Stimulated activated CD4-positive, alpha-beta T cell treated with anti-CD3 and anti-CD28 coated beads, Interleukin-15, amount 100 ng/mL, for 1 hour (primary cell): ENCODE measurements around the gene TRAF7.
"Not testable (repeated sequence)": the region's sequence is repeated elsewhere in the genome, so short reads cannot be mapped to it uniquely, and the experiment has no call there.

Source experiments
- DNase-seq, 2 donors: peaks; one replicate each; pipeline ENCODE4 v3.0.0-alpha.2; 2020; ENCODE audit warnings: low read depth in 1 of 2, low spot score in 1 of 2

TRAF7 gene

DNA sequence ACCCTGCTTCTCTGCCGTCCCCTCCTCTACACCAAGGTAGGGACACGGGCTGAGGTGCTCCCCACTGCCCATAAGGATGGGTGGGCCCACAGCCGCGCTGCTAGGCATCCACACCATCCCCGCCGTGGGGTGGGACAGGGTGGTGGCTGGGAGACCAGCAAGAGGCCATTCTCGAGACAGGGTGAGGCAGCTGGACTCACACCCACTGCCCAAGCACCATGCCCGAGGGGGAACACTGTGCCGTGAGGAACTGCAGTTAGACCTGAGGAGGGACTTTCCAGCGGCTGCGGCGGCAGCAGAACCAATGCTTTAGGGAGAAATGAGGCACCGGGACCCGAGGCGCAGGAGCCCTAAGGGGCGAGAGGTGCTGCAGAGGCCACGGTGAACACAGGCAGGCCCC lies 33.2 kb upstream of the TRAF7 start:
- DNase-seq, result no peak

DNA sequence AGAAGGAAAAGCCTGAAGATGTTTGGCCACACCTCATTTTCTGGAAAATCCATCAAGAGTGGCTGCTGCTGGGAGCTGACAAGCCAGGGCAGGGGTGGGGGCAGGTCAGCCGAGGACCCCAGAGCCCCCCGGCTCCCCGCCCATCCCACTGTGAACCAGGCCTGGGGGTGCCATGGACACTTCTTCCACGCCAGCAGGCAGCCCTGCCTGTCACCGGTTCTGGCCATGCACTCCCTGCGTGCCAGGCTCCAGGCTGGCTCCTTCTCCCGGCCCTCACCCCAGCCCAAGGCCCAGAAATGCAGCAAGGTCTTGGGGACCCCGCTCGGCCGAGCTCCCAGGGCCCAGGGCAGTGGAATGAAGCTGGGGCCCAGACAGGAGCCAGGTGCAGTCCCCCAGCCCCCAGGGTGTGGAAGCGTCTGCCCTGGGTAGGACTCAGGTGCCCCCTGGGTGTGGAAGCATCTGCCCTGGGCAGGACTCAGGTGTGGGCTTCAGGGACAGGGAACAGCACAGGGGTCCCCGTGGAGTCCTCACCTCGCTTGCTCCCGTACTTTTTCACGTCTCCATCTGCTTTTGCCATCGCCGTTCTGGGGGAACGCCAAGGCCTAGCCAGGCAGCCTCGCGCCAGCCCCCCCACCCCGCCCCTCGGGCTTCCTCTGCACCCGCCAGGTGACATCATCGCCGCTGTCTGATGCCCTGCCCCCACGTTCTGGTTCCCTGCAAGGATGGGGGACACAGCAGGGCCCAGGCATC lies 32.5 kb upstream of the TRAF7 start:
- not testable (repeated sequence) for DNase-seq

DNA sequence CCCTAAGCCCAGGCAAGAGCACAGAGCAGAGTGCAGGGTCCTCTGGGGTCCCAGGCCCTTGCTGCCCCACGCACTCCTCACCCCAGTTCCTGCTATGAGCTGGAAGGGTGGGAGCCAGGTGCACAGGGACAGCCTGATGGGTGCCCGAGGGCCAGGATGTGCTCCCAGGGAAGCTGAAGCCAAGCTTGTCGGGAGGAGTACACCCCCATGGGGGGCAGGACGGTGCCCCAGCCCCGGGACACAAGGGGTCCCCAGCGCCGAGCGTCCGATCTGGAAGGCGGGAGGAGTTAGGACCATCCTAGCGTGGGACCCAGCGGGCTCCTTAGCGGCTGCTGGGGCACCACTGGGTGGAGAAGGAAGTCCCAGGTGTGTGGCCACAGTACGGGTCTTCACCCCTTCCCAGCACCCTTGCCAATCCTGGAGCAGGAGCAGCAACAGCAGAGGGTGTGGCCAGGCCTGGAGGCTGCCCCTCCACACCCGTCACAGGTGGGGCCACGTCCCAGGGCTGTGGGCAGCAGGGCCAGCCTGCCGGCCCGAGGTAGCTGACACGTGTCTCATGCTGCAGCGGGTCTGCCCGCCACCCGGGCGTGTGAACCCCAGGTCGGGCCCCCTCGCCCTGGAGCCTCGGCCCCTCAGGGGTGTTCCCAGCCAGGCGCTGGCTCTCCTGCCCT lies 31.7 kb upstream of the TRAF7 start:
- DNase-seq, result not testable (repeated sequence)

DNA sequence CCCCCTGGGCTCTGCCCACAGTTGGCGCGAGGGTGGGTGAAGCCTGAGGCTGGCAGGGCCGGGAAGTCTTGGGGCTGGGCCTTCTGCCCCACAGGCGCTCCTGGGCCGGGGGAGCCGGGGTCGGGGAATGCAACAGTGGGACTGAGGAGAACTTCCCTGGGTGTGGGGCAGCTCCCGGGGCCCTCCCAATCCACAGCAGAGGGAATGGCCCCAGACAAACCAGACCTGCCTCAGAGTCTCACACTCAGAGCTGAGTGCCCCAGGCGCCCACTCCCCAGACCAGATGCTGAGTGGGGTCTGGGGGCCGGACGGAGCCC lies 31.2 kb upstream of the TRAF7 start:
- DNase-seq, result not testable (repeated sequence)

DNA sequence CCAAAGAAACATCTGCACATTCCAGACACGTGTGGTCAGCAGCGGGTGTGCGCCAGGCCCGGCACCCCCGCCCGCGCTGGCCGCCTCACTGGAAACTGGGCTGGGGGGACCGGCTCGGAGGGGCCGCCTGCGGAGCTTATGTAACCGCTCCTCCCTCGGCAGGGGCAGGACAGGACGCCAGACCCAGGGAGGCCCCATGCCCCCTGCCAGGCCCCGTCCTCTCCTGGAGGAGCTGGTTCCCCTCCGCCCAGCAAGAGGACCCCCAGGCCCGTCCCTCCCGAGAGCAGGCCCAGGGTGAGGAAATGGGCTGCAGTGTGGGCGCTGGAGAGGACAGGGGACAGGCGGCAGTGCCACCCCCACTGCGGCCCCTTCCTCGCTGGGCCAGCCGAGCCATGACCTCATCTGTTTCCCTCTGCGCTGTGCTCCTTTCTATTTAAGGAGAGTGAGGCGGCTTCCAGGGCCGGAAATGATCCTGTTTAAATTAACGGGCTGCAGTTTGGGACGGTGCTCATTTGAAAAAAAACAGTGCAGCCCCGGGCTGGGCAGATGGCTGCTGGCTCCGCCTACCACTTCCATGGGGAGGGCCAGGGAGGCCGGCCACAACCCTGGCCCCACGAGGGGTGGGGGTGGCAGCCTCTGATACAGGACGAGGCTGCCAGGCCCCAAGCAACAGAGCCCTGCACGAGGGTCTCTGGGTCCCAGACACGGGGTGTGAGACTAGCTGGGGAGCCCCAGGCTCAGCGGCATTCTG lies 30.7 kb upstream of the TRAF7 start:
- DNase-seq, result not testable (repeated sequence)

DNA sequence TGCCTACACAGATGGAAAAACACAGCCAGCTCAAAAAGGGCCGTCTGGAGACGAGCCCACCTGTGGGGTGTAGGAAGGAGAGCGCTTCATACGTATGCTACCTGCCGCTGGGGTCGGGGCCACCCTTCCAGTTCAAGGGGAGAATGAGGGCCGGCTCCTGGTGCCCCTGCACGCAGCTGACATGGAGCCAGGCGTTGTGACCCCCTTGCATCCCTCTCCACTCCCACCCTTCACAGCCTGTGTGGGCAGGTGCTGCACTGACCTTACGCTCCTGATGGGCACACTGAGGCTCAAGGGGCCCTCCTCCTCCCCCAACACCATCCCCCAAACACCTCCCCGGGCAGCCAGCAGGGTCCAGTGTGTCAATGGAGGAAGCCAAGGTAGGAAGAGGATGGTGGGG lies 30.0 kb upstream of the TRAF7 start:
- DNase-seq, result not testable (repeated sequence)

DNA sequence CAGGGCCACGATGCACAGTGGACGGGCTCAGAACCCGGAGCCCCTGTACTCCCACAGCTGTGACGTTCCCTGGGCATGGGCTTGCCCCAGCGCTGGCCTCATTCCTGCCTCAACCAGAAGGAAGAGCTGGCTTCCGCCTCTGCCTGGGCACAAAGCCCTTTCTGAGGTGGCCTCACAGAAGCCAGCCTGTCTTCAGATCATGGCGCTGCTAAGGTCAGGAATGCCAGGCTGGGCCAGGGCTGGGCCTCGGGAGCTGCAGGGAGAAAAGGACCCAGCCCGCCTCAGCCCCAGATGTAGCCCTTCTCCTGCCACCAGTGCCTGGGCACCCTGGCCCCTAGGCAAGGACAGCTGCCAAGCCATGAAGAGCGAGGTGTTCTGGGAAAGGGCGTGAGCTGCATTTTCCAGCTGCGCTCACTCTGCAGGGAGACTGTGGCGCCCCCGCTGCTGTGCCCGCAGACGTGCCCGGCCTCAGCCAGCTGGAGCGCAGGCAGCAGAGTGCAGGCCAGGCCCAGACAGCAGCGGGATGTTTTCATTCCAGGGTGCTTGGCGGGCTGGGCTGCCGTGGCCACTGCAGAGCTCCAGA lies 29.3 kb upstream of the TRAF7 start:
- DNase-seq, result not testable (repeated sequence)

DNA sequence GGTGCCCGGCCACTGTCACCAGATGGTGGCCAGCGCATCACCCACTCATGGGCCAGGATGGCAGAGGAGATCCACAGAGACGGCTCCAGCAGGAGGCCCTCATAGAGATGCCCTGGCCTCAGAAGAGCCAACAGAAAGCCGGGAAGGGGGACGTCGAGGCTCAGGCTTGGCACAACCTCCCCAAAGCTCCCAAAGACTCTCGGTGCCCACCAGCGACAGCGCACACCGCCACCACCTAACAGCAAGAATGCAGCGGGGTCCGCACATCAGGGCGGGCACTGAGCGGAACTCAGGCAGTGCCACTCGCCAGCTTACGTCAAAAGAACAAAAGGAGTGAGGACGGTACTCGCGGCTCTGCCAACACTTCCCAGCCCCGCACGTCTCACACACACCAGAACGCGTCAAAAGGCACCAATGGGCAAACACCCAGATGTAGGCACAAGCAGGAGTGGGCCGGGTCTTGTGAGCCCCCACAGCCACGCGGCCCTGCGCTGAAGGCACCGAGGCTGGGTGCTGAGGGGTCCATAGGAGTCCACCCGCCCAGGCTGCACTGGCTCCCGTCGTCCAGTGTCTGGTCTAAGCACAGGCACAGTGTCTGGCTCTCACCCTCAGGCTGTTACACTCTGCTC lies 28.5 kb upstream of the TRAF7 start:
- DNase-seq, result not testable (repeated sequence)

DNA sequence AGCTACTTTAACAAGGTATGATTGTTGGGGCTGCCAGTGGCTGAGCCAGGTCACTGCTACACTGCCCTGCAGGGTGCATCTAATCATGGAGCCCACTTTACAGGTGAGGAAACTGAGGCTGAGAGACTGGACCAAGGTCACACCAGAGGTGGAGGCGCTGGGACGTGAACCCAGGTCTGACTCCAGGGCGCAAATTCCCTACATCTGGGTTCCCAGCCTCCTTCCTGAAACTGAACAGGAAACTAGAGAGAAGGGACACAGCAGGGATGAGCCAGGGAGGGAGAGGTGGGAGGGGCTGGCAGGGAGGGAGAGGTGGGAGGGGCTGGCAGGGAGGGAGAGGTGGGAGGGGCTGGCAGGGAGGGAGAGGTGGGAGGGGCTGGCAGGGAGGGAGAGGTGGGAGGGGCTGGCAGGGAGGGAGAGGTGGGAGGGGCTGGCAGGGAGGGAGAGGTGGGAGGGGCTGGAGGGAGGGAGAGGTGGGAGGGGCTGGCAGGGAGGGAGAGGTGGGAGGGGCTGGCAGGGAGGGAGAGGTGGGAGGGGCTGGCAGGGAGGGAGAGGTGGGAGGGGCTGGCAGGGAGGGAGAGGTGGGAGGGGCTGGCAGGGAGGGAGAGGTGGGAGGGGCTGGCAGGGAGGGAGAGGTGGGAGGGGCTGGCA lies 27.8 kb upstream of the TRAF7 start:
- DNase-seq, result not testable (repeated sequence)

DNA sequence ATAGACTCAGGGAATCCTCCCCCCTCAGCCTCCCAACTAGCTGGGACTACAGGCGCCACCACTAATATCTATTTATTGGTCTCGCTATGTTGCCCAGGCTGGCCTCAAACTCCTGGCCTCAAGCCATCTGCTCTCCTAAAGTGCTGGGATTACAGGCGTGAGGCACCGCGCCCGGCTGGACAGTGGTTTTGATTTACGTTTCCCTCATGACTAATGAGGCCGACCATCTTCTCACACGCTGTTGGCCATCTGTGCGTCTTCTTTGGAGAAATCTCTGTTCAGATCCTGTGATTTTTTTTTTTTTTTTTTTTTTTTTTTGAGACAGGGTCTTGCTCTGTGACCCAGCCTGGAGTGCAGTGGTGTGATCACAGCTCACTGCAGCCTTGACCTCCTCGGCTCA lies 26.3 kb upstream of the TRAF7 start:
- not testable (repeated sequence) for DNase-seq

DNA sequence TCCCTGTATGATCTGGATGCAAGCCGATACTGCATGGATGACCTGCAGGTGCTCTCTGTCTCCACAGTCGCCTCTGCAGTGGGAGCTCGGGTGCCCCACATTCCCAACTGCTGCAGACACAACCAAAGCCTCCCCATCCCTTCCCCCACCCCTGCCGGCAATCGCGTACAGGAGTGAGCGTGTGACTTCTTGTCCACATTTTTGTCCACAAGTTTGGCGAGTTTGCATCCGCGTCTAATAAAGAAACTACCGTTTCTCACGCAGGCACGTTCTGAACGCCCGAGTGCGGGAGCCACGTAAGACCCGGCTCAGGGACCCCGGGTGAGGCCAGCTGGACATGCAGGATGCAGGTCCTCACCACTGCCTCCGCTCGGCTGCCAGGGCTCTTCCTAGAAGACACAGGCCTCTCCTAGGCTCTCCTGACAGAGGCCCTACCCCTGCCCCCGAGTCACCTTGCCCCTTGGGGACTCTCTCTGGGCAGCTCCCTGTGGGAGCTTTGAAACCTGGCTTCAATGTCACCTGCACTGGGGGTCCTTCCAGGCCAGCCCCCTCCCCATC lies 25.6 kb upstream of the TRAF7 start:
- DNase-seq, result not testable (repeated sequence)

DNA sequence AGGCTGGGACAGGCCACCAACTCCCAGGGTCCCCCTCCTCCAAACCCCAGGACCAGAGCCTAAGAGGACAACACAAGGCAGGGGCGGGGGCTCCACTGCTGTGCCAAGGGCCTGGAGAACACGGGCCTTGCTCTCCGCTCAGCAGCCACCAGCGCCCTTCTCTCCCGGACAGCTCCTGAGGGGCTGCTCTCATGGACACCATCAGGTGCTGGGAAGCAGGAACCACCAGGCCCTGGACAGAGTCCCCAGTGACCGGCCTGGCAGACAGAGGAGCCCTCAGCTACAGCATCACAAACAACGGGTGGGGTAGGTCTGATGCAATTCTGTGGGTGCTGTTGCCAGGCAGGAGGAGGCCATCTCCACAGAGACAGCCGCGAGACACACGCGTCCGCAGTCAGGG lies 21.8 kb upstream of the TRAF7 start:
- not testable (repeated sequence) for DNase-seq

DNA sequence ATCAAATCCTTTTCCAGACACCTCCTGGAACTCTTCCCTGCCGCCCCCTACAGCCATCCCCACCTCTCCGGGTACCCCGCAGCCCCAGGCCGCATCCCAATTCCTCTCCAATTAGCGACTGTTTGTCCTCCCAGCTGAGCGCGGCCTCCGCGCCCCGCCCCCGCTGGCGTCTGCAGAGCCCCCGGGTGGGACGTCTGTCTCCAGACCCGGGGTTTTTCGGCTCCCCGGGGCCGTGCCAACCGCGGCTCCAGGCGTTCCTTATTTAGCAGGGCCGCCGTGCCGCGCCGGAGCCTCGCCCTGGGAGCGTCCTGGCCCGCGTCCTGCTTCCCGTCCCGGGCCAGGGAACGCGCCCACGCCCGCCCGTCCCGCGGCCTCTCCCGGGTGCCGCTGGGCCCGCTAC lies 20.5 kb upstream of the TRAF7 start:
- DNase-seq, result not testable (repeated sequence)

DNA sequence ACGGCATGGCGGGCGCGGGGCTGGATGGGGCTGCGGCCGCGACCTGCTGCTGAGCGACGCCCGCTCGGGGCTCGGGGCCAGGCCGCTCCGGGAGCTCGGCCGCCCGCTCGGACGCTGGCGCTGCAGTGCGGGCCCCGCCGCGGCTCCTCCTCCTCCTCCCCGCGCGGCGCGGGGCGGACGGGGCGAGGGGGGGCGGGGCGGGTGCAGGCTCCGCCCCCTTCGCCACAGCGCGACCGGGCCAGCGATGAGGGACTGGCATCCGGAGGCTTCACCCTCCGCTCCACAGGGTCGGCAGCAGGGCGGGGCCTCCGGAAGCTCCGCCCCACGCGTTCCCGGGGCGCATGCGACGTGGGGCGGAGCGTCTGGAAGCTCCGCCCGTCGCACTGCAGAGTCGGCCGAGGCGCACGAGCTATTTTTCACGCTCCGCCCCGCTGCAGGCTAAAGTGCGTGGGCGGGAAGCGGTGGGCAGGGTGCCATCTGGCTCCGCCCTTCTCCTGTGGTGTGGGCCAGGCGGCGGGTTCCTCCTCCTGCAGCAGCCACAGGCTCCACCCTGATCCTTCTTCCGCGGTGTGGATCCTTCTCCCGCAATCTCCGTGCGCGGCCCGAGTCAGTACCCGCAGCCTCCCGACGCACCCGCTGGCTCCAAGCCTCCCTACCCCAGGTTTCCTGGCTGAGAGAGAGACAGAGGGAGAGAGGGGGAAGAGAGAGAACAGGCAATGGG lies 19.7 kb upstream of the TRAF7 start, which contains the start of gene PKD1:
Gene PKD1 (minus strand): TSS at position 129 of the 721 bp plus-strand sequence. CDS start 209 bp downstream, outside the sequence.
- DNase-seq, result peak; percentile 100

DNA sequence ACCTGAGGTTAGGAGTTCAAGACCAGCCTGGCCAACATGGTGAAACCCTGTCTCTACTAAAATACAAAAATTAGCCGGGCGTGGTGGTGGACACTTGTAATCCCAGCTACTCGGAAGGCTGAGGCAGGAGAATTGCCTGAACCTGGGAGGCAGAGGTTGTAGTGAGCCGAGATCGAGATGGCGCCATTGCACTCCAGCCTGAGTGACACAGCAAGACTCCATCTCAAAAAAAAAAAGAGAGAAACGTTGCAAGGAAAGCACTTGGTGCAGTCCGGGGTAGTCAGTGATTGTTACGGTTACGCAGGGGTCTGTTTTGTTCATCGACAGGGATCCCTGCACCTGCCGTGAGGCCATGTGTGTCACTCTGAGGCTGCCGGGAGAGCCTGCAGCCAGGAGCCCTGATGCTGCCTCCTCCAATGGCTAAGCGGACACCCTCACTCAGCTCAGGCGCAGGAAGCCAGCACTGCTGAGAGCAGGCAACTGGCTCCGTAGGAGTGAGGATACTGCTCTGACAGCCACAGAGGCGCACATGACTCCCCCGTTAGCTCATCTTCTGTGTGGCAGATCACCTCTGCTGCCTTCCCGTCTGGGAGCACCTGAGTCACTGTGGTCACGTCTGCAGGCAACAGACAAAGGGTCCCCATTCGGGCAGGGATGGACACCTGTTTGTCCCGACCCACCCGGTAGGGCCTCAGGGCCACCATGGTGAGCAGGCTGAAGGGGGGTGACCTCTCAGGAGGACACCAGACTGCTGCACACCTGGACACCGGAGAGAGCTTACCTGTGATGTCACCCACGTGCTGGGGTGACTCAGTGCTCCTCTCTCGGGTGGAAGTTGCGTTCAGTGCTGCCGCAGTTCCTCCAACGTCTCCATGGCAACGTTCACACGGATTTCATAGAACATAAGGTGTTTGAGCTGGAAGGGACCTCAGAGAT lies 12.4 kb upstream of the TRAF7 start:
- DNase-seq, result no peak

DNA sequence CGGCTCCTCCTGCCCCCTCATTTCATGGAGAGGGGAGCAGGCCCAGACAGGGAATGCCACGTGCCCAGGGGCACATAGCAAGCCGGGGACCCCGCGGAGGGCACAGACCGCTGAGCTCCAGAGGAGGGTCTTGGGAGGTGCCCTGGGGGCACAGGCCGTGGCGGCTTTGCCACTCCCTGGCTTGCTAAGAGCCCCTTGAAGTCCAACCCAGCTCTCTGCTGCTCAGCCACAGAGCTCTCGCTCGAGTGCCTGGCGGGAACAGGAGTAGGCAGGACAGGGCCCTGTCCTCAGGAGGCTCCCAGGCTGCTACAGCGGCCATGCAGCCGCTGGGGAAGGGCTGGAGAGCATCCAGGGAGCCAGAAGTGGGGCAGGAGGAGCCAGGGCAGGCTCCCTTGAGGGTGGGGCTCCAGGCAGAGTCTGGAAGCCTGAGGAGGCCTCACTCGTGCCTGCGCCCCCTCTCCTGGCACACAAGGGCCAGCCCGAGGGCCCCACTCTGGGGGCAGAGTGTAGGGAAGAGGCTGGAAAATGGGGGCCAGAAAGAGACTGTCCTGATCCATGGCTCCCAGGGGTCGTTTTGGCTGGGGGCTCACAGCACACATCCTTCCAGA lies 11.6 kb upstream of the TRAF7 start:
- DNase-seq, result no peak

DNA sequence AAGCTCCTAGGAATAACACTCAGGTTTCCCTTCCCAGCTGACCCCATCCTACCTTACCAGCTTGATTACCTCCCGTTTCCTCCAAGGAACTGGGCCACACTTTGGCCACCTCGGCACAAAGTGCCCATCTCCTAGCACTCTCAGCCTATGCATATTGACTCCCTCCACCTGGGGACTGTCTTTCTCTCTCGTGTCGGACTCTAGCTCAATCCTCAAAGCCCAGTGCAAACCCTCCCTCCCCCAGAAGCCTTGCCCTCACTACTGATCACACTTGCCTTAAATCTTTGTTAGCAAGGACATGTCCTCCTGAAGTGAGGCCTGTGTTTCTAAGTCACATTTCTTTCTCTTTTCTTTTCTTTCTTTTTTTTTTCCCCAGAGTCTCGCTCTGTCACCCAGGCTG lies 9.7 kb upstream of the TRAF7 start:
- no peak for DNase-seq

DNA sequence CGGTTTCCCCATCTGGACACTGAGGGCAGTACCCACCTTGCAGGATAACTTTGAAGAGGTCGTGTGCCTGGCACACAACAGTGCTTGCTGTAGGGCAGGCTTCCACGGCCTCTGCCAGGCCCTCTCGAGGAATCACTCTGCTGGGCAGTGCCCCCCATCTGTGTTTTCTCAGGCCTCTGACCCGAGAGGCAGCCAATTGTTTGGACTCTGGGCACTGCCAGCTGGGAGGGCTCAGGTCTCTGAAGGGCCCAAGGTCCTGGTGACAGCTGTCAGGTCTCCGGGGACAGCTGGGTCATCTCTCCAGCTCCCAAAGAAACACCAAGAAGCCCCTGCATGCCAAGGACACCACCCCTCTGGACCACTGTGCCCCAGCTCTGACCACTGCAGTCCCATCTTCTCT lies 8.2 kb upstream of the TRAF7 start:
- no peak for DNase-seq
